Spleen (tissue), 11 donors: ENCODE data around the gene HIVEP3. TPM values are rescaled to one million over a fixed set of nuclear protein-coding genes. Genes with fewer than 3 reads are reported as not detected.

Experiments
- DNase-seq: peaks from one replicate; pipeline ENCODE4 v3.0.0-alpha.2; 2020
- H3K27ac ChIP-seq, 8 donors: fragments of 200-600 bp; sonication (generic) in 7 of 8; 1 replicate in 4 of 8; 2 replicates in 4 of 8; pipeline versions ENCODE4 v1.5.0 to v1.8.0; 2016 to 2021; ENCODE audit warnings: inconsistent platforms in 4 of 8, mild to moderate bottlenecking in 4 of 8, moderate library complexity in 1 of 8
- H3K27me3 ChIP-seq, 7 donors: fragments of 200-600 bp; sonication (generic) in 6 of 7; replicated peaks in 1 of 7; 1 replicate in 4 of 7; 2 replicates in 3 of 7; pipeline versions ENCODE4 v1.5.0 to v1.8.0; 2016 to 2021; ENCODE audit warnings: inconsistent platforms in 3 of 7, mild to moderate bottlenecking in 1 of 7
- H3K36me3 ChIP-seq, 6 donors: fragments of 200-600 bp; sonication (generic) in 5 of 6; 1 replicate in 4 of 6; 2 replicates in 2 of 6; pipeline versions ENCODE4 v1.5.0 to v1.8.0; 2016 to 2021; ENCODE audit warnings: inconsistent platforms in 2 of 6
- H3K4me1 ChIP-seq, 6 donors: fragments of 200-600 bp; sonication (generic) in 5 of 6; 1 replicate in 3 of 6; 2 replicates in 3 of 6; pipeline versions ENCODE4 v1.5.0 to v1.8.0; 2016 to 2021; ENCODE audit warnings: inconsistent platforms in 3 of 6
- H3K4me3 ChIP-seq, 8 donors: fragments of 200-600 bp; sonication (generic) in 7 of 8; 1 replicate in 4 of 8; 2 replicates in 4 of 8; pipeline versions ENCODE4 v1.5.0 to v1.8.0; 2016 to 2021; ENCODE audit warnings: inconsistent platforms in 4 of 8, mild to moderate bottlenecking in 4 of 8, moderate library complexity in 2 of 8
- H3K9me3 ChIP-seq, 8 donors: fragments of 200-600 bp; sonication (generic) in 7 of 8; 1 replicate in 4 of 8; 2 replicates in 4 of 8; pipeline versions ENCODE4 v1.5.0 to v1.8.0; 2016 to 2021; ENCODE audit warnings: inconsistent platforms in 4 of 8
- CTCF ChIP-seq, 11 experiments: fragments of 200-600 bp in 7 of 11; fragments of 450-650 bp in 4 of 11; sonication (generic) in 4 of 11; IDR thresholded peaks in 8 of 11; conservative IDR thresholded peaks in 3 of 11; 1 replicate in 7 of 11; 2 replicates in 4 of 11; pipeline versions ENCODE4 v1.4.0 to v1.8.0; 2016 to 2021; ENCODE audit warnings: antibody characterized with exemption in 11 of 11, inconsistent platforms in 4 of 11, mild to moderate bottlenecking in 1 of 11
- POLR2A ChIP-seq, 3 donors: fragments of 450-650 bp; IDR thresholded peaks; one replicate each; pipeline ENCODE4 v1.5.1; 2017; ENCODE audit warnings: antibody characterized with exemption in 3 of 3, mild to moderate bottlenecking in 1 of 3
- POLR2AphosphoS5 ChIP-seq, 3 donors: sonication (generic); formaldehyde crosslinking; IDR thresholded peaks; one replicate each; pipeline ENCODE4 v1.5.1; 2017; ENCODE audit warnings: antibody characterized with exemption in 3 of 3
- WGBS, 5 donors: extraction: QIAGEN DNeasy Blood & Tissue Kit in 3 of 5; methylation state at CpG; one replicate each; pipeline versions ENCODE4 v1.1.5 to v1.1.7; 2013 to 2018; 5-methylcytosine and 5-hydroxymethylcytosine counted together
- intact Hi-C: fragments of 100-400 bp; cut with DNase I; formaldehyde crosslinking; loops from one replicate; pipeline ENCODE4 v1.15.0; 2023; ENCODE audit warnings: low total_unique reads
- polyA plus RNA-seq, 3 donors: library from polyadenylated mRNA; stranded (reverse); fragments of 200-250 nt; gene quantifications; one replicate each; pipeline ENCODE4 v1.2.1, GENCODE V29; 2013
- total RNA-seq, 7 donors: library from RNA; depleted of rRNA in 3 of 7; stranded (reverse); fragments of >200 nt in 3 of 7; fragmentation: NEBNext Ultra II Directional in 4 of 7; extraction: Animal tissue kit (Norgen Biotek cat#: 25700) in 4 of 7; gene quantifications; one replicate each; pipeline versions ENCODE4 v1.1.0 to v1.2.1, GENCODE V29; 2016 to 2021
- donor health status: healthy with polysubstance abuse.
- donor health status: DM: no; HTN: no; CAD: no; lungs with moderate emphysema.
- donor health status: DM: no; HTN: no; CAD: no.
- donor health status: Bipolar disorder and iron deficiency.
- donor health status: healthy.
- donor health status: DM: no; HTN: no; CAD: no.
- donor health status: DM: yes; HTN: yes; CAD: no.

Gene HIVEP3
- total and polyA plus RNA-seq, 10 donors, result 2.4 to 21.2 (median 8.2) TPM

GRCh38 chr1:41568204-41568603 lies 350.5 kb downstream of the HIVEP3 start:
- Histone ChIP-seq H3K27me3 (no peaks in the 10 kb centered on the region), H3K4me3 (no peak overlapping the region), H3K4me1 (no peaks in the 10 kb centered on the region), H3K36me3 (peaks cover 0 to 22% (median 0%) of the 10 kb centered on the region in 6 donors), H3K27ac (no peak overlapping the region), H3K9me3 (no peaks in the 10 kb centered on the region)
- 93 to 96% (median 95%) methylated on average over 9 of the region's 9 CpGs for WGBS, 5 donors
- intact Hi-C loops, result no loop called here
- peak; percentile 0 for DNase-seq
- no peak for TF ChIP-seq POLR2A (IDR thresholded peaks at IDR 0.05)
- no peak for TF ChIP-seq POLR2AphosphoS5 (IDR thresholded peaks at IDR 0.05)

- WGBS, 5 donors, result 86 to 98% (median 94%) methylated on average over 2 of the region's 2 CpGs
- Histone ChIP-seq H3K36me3 (peaks cover 0 to 22% (median 0%) of the 10 kb centered on the region in 6 donors), H3K4me1 (no peaks in the 10 kb centered on the region), H3K27ac (no peak overlapping the region), H3K9me3 (no peaks in the 10 kb centered on the region), H3K4me3 (no peak overlapping the region), H3K27me3 (no peaks in the 10 kb centered on the region)
- intact Hi-C loops, result no loop called here
- TF ChIP-seq POLR2AphosphoS5 (IDR thresholded peaks at IDR 0.05), result no peak
- TF ChIP-seq CTCF (IDR thresholded peaks at IDR 0.05 in 8 of 11, conservative IDR thresholded peaks at IDR 0.05 in 3 of 11), result no peak
- TF ChIP-seq POLR2A (IDR thresholded peaks at IDR 0.05), result no peak
- no peak for DNase-seq
These were observed 351.8 kb downstream of the HIVEP3 start for GRCh38 chr1:41566969-41567368.

GRCh38 chr1:41566274-41566885 lies 352.3 kb downstream of the HIVEP3 start:
- WGBS, 5 donors, result 84 to 91% (median 89%) methylated on average over 5 of the region's 5 CpGs

GRCh38 chr1:41564741-41565475 lies 353.8 kb downstream of the HIVEP3 start:
- DNase-seq, result no peak
- Histone ChIP-seq H3K4me3 (no peak overlapping the region), H3K27ac (no peak overlapping the region), H3K27me3 (no peaks in the 10 kb centered on the region), H3K9me3 (no peaks in the 10 kb centered on the region), H3K4me1 (no peaks in the 10 kb centered on the region), H3K36me3 (peaks cover 0 to 26% (median 3%) of the 10 kb centered on the region in 6 donors)
- intact Hi-C loops, result no loop called here
- no peak for TF ChIP-seq POLR2A (IDR thresholded peaks at IDR 0.05)
- TF ChIP-seq CTCF (IDR thresholded peaks at IDR 0.05 in 8 of 11, conservative IDR thresholded peaks at IDR 0.05 in 3 of 11), result no peak
- WGBS, 5 donors, result 90 to 98% (median 92%) methylated on average over 9 of the region's 9 CpGs

More at GRCh38 chr1:41566274-41566885, 352.3 kb downstream of the HIVEP3 start:
- DNase-seq, result no peak
- peaks cover 0 to 17% (median 0%) of the 10 kb centered on the region in 6 donors for H3K36me3 ChIP-seq
- intact Hi-C loops, result no loop called here
- H3K9me3 ChIP-seq, result no peaks in the 10 kb centered on the region
- H3K27me3 ChIP-seq, result no peaks in the 10 kb centered on the region
- no peak overlapping the region for H3K4me3 ChIP-seq
- no peak overlapping the region for H3K27ac ChIP-seq
- TF ChIP-seq POLR2AphosphoS5 (IDR thresholded peaks at IDR 0.05) (no peak), CTCF (IDR thresholded peaks at IDR 0.05 in 8 of 11, conservative IDR thresholded peaks at IDR 0.05 in 3 of 11) (no peak), POLR2A (IDR thresholded peaks at IDR 0.05) (no peak)
- no peaks in the 10 kb centered on the region for H3K4me1 ChIP-seq
